HG03571 (cell line): Measurements from ENCODE around the gene RNF113B.

Experiments
- ATAC-seq: cut with Tn5 transposase; IDR thresholded peaks from one replicate; pipeline ENCODE4 v1.9.1; 2021; ENCODE audit not compliant: unreplicated experiment

RNF113B gene

GRCh38 chr13:98176777-98177608, at the start of gene RNF113B:
TSS of gene RNF113B (minus strand) at chr13:98177269. CDS start at chr13:98177236, 33 bp downstream.
- ATAC-seq = no peak

- no peak for ATAC-seq
Measured at GRCh38 chr13:98226496-98226895, 49.4 kb upstream of the RNF113B start.

DNA sequence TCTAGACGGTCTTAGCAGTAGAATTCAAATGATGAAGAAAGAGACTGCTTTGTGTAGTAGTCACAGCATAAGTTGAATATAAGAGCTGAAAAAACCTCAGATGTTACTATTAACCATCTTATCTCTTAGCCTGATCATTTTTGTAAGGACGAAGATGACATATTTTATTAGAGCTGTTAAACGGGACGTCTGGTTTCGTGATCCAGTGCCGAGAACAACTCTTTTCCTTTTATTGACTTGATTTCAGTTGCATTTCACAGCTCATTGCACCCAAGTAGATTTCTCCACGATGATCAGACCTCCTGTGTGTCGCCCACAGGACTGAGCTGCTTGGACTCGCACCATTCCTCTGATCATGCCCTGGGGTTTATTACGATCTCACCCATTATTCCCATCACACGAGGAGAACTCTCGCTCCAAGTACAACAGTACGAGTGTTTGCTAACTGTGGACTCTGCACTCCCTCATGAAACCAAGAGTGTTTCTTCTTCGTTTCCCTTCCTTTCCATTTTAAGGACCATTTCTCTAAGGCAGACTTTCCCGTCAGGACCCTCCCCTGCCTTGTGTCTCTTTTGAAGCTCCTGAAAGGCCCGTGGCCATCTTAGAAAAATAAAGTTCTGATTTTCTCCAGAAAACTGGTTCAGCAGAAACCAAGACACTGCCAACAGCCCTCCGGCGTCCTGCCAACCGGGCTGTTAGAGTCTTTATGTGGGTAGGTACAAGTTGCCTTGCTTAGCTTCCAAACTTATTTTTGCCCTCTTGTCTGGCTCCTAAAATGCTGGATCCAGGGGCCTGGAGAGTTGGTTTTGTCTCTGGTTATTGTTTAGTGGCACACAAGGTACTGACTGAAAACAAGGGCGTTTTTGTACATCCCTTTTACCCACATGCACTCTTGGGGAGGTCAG, 48.2 kb upstream of the RNF113B start:
- ATAC-seq = no peak

- no peak for ATAC-seq
Measured at GRCh38 chr13:98224557-98224956, 47.5 kb upstream of the RNF113B start.

DNA sequence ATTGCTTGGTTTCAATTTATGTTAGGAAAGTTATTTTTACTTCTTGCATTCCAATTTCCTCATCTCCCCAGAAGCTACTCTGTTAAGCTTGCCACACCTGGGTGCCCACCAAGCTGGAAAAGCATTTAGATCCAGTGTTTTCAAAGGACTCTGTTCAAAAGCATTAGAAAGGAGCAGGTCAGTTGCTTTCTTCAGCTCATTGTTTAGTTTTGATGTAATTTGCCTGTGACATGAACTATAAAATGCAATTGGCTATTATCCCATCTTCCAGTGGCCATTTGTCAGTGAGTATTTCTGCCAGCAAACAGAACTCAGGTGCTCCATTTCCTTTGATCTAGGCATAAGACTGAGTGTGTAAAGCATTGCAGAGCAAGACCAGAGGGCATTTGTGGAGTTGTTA, 46.7 kb upstream of the RNF113B start:
- no peak for ATAC-seq

DNA sequence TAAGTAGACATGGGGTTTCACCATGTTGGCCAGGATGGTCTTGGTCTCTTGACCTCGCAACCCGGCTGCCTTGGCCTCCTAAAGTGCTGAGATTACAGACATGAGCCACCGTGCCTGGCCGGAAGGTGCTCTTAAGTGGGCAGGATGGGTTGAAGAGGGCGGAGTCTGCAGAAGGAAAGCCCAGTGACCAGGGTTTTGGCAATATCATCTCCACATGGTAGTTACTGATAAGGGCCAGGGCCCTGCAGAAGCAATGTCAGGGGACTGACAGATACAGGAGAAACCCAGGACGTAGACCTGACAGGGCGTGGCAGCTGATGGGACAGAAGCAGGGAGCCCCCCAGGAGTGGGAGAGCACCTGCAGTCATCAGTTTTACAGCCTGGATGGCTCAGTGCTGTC, 45.7 kb upstream of the RNF113B start:
- no peak for ATAC-seq

DNA sequence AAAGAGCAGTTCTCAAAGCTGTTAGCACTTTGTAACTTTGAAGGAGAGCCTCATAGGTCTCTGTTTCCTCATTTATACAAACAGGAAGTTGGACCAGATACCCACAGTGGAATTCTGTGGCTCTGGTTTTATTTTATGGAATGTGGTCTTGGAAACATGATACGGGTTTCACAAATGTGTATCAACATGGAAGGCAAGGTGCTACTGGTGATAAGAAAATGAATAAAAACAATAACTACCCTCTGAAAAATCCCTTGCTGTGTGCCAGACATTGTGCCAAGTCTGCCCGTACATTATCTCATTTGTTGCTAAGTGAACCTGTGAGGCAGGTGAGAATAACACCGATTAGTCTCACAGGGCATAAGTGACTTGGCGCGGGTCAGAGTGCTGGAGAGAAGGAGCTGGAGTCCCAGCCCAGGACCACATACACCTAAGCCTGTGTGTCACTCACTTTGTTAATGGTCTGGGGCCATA, 45.0 kb upstream of the RNF113B start:
- ATAC-seq = no peak

DNA sequence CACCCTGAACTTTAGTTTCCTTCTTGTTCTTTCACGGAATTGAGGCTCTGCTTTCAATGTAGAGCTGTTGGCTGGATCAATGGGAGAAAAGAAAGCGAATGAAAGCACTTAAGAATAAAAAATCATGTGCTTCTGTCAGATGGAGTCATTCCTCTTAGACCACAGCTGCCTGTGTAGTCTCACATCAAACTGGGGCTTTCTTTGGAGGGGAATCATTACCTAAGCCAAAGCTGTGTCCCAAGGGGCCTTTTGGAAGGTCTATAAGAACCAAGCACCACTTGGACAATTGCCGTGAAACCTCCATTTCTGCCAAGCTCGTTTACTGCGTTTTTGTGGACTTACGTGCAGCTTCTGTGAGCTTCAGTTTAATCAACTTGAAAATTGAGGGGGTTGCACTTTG, 44.2 kb upstream of the RNF113B start:
- no peak for ATAC-seq

- ATAC-seq = no peak
Measured at GRCh38 chr13:98220271-98220791, 43.3 kb upstream of the RNF113B start.

- ATAC-seq = no peak
Measured at GRCh38 chr13:98219685-98220084, 42.6 kb upstream of the RNF113B start.

- ATAC-seq = no peak
Measured at GRCh38 chr13:98217597-98217996, 40.5 kb upstream of the RNF113B start.

GRCh38 chr13:98216711-98217285, 39.7 kb upstream of the RNF113B start:
- ATAC-seq = no peak

GRCh38 chr13:98216135-98216565, 39.1 kb upstream of the RNF113B start:
- ATAC-seq = no peak

GRCh38 chr13:98215508-98215907, 38.4 kb upstream of the RNF113B start:
- ATAC-seq = no peak

GRCh38 chr13:98214707-98215106, 37.6 kb upstream of the RNF113B start:
- ATAC-seq = no peak

- no peak for ATAC-seq
Measured at GRCh38 chr13:98214008-98214643, 37.1 kb upstream of the RNF113B start.

DNA sequence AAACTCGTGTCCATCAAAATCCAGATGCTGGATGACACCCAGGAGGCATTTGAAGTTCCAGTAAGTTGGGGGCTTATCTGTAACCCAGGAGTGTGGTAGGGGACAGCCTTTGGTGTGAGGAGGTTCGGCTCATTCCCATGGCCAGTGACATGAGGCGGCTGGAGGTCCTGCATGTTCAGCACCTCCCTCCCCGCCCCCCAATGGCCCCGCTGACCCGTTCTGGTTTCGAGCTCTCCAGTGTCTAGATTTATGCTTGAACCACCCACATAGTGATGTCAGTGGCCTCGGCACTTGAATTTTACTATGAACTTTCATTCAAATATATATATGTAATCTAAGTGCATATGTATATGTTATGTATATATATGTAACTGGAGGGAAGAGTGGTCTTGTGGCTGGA, 36.3 kb upstream of the RNF113B start:
- ATAC-seq = no peak

GRCh38 chr13:98212763-98213162, 35.7 kb upstream of the RNF113B start:
- ATAC-seq = no peak

- no peak for ATAC-seq
Measured at GRCh38 chr13:98208606-98209005, 31.5 kb upstream of the RNF113B start.

- no peak for ATAC-seq
Measured at GRCh38 chr13:98207416-98207815, 30.3 kb upstream of the RNF113B start.

DNA sequence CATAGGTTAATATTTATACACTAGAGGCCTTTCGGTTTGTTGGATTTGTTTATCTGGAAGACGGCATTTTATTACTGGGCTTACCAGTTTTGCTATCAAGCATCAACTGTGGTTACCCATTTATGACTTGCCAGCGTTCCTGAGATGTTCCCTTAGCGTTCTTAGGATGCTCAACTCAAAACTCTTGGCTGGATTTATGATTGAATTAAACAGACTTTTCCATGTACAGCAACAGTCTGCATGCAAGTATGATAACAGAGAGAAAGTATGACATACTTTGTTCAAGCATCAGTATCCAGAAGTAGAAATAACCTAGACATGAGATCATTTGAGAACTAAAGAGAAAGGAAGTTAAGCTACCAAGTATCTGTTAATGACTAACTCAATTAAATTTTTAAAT, 29.9 kb upstream of the RNF113B start:
- no peak for ATAC-seq
